Stimulated activated CD4-positive, alpha-beta T cell treated with anti-CD3 and anti-CD28 coated beads, Interleukin-4, amount 100 ng/mL, for 4 hours (primary cell): Measurements from ENCODE around the gene AQP5.

Experiments
- DNase-seq, 2 experiments: peaks; one replicate each; pipeline ENCODE4 v3.0.0-alpha.2; 2020

AQP5 gene

GRCh38 chr12:49951411-49952240, 10.0 kb upstream of the AQP5 start:
- no peak for DNase-seq

DNA sequence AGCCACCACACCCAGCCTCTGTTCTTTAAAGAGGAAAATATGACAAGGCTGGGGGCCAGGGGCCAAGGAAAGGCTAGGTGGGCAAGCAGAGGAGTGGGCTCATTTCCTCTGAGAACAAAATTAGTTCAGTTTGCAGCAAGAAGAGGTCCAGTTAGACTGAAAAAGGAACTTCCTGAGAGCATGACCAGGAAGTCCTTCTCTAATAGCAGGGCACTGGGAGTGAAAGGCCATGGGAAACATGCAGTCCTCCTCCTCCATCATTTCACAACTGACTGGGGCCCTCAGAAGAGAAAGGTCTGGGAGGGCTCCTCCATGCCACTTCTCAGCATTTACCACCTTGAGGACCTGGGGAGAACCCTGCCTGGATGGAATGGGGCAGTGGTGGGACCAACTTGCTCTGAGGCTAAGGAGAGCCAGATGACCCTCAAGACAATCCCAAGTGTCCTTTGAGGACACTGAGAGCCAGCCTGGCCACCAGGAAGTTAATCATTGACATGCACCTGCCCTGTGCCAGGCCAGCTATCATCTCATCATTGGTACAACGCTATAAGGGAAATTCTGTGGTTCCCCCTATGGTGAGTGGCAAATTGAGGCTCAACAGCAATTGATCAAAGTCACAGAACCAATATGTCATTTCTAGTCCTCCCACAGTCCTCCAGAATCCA, 9.1 kb upstream of the AQP5 start:
- DNase-seq = no peak

DNA sequence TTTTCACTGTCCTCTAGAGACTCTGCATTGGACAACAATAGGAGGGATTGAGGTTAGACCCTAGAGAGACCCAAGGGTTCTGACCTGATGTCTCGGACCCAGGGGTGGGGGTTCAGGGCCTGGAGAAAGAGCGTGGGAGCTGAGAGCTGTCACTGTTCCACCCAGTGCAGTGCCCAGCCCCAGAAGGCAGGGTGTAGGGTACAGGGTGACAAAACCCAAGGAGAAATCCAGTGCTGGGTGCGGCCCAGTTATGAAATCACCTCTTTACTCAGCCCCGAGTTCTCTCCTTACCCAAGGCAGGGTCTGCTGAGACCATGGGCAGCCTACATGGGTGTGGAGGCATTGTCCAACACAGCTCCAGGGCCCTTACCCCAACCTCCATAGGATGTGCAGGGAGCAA, 8.5 kb upstream of the AQP5 start:
- DNase-seq = no peak

DNA sequence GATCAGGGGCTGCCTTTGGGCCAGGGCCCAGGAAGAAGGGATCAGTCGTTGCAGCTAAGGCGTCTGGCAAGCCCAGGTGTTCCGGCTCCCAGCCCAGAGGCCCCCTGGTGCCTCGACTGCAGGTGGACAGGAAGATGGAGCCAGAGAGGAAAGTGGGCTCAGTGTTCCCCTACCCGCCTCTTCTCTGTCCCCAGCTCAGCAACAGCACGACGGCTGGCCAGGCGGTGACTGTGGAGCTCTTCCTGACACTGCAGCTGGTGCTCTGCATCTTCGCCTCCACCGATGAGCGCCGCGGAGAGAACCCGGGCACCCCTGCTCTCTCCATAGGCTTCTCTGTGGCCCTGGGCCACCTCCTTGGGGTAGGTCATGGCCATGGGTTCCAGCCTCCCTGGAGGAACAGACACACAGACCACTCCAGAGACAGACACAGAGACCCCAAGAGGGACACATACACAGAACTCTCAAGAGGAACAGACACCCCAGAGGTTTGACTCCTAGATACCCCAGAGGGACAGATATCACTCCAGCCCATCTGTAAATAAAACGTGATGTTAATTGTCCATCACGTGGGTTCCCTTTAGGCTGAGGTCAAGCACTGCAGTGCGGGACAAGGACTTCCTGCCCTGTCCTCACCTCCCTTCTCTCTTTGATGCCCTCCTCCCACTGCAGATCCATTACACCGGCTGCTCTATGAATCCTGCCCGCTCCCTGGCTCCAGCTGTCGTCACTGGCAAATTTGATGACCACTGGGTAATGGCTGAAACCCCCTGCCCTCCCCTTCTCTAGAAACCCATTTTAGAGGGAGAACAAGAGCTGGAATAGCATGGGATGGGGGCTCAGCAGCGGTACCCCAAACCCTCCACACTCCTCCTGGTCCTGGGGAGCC, 7.5 kb upstream of the AQP5 start:
- DNase-seq = no peak

GRCh38 chr12:49954863-49955830, 6.5 kb upstream of the AQP5 start:
- no peak for DNase-seq

DNA sequence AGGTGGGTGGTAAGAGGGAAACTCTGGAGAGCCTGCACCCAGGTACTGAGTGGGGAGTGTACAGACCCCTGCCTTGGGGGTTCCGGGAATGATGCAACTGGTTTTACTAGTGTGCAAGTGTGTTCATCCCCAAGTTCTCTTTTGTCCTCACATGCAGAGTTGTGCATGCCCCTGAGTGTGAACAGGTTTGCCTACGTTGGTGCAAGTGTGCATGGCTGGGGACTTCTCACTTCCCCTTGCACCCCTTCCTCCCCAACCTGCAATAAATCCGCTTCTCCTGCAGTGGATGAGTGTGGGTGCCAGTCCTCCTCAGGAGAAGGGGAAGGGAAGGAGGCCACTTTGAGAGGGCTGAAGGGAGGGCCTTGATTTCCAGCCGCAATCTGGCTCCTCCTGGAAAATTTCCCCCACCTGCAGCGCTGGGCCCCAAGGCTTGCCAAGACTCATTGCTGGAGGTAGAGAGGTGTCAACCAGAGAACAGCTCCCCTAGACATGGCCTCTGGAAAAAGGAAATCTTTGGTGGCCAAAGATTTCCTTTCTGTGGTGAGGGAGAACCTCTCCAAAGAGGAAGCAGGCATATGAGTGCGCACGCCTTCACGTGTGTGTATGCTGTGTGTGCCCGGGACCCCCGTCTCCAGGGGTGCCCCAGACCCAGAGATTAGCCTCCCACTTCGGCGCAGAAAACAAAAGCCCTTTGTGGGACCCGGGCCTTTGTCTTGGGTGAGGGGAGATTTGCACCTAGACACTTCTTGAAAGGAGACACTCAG, 5.6 kb upstream of the AQP5 start:
- DNase-seq = no peak

DNA sequence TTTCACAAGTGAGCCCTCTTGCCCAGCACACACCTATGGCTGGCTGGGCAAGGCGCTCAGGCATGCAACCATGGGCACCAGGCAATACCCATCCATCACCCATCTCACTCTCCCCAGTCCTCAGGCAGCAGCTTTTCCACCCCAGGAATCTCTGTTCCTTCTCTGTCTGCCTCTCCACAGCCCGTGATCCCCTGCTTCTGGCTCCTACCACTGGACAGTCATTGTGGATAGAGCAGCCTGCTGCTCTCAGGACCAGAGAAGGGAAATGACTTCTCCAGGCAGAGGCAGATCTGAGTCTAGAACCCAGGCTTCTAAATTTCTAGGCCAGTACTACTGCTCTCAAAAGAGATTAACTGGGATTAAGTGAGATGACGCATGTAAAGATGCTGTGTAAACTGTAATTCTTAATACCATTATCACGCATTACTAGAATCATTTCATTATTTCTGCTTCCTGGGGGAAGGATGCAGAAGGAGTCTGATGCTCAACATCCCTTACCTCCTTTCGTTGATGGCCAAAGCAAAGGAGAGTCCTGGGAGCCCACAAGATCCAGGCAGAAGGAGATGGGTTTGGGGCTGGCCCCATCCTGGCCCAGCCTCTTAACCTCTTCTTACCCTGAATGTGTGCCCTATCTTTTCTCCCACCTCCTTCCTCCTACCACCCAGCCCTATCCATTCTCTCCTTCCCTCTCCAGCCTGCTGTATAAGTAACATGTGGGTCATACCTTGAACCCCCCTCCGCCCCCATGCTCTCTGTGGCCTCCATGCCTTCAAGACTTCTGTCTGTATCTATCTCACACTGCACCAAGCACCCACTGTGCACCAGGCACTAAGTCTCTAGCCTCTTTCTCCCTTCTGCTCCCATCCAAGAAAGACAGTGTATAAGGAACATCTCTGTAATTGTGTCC, 4.8 kb upstream of the AQP5 start:
- no peak for DNase-seq

GRCh38 chr12:49957570-49957967, 4.1 kb upstream of the AQP5 start:
- no peak for DNase-seq

- DNase-seq = no peak
These were observed 1.8 kb upstream of the AQP5 start for GRCh38 chr12:49959685-49960473.

GRCh38 chr12:49960474-49961110, 1.1 kb upstream of the AQP5 start:
- DNase-seq = no peak

DNA sequence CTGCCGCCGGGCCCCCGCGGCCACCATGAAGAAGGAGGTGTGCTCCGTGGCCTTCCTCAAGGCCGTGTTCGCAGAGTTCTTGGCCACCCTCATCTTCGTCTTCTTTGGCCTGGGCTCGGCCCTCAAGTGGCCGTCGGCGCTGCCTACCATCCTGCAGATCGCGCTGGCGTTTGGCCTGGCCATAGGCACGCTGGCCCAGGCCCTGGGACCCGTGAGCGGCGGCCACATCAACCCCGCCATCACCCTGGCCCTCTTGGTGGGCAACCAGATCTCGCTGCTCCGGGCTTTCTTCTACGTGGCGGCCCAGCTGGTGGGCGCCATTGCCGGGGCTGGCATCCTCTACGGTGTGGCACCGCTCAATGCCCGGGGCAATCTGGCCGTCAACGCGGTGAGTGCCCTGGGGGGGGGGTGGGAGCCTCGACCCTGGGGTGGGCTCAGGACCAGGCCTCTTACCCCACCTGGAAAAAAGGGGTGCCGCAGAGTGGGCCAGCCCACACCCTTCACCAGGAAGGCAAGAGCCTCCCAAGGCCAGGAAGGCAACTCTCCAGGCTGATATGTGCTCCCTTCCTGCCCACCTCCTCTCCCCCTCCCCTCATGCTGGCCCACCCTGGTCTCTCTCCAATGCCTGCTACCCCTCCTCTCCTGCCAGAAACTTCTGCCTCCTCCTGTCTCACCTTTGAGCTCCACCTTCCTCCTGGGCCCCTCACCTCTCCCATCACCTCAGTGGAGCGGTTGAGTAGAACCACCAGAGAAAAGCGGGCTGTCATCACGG, 507 bp downstream of the AQP5 start:
- no peak for DNase-seq

DNA sequence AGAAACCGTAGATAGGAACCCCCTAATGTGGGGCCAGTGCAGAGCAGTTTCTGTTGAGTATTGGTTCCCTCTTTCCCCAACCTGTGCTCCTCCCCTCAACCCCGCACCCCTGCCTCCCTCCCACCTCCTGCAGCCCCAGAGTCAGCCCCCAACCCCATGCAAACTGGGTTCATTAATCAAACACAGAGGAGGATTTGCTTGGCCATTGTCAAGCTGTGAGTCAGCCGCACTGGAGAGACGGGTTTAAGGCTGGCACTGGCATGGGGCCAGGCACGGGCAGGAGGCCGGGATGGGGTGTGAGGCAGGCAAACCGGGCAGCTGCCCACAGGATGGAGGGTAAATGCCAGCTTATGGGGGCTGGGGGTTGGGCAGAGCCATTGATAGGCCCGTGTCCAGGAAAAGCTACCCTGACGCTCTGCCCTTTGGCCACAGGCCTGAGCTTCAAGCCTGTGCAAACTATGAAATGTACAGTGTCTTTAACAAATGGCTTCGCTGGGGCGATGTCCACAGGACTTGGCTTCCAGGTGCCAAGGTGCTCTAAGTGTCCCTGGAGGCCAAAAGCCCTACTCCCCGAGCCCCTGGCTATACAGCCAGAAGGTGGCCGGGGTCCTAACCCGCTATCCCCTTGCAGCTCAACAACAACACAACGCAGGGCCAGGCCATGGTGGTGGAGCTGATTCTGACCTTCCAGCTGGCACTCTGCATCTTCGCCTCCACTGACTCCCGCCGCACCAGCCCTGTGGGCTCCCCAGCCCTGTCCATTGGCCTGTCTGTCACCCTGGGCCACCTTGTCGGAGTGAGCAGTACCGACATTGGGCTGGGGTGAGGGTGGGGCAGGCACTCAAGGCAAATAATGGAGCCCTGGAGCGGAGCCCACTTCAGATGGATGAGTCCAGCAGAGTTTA, 1.4 kb downstream of the AQP5 start:
- no peak for DNase-seq

GRCh38 chr12:49963976-49964815, 2.5 kb downstream of the AQP5 start:
- no peak for DNase-seq

- DNase-seq = no peak
These were observed 3.4 kb downstream of the AQP5 start for GRCh38 chr12:49964849-49965624.

DNA sequence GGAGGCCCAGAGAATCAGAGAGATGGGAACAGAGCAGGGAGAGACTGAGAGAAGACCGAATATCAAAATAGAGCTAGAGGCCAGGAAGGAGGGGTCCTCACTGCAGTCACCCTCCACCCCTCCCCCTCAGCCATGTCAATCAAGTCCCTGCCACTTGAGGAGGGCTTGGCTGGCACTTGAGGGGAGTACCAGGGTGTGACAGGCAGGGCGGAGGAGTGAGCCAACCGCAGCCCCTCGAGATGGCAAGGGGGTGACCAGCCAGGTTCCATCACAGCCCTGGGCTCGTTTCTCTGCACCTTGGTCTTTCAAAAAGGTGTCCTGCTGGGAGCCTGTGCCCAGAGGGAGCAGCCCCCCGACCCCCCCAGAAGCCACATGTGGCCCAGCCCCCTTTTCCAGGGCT, 4.2 kb downstream of the AQP5 start:
- DNase-seq = no peak
